Measurements from ENCODE around the gene RDM1.
A peak's percentile ranks its signal among the peaks of the same experiment; 100 is the strongest.

Gene RDM1

DNA sequence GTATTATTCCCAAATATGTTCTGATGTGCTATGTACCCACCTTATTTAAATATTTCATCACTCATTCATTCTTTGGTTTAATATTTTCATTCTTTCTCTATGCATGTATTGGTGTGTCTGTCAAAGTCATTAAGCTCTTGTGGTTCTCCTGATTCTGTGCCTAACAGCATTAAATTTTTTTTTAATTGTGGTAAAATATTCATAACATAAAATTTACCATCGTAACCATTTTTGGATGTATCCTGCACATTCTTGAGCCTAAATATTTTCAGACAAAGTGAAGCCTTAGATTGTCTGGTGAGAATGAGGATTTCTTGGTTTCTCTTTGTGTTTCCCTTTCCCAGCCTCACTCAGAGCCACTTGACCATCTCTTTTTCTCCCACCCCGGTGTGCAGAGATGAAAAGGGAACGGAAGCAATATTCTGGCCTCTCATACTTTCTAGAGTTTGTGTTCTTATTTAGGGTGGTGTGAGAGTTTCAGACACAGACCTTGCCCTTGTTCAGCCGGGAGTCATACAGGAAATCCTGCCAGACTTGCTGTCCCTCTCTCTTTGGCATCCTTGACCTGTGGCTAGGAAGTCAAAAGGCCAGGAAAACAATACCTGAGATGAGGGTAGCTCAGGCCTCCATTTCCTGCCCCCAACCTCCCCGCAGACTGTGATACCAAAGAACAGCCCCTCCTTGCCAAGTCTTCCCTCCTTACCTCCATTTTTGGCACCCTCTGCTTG is 55.3 kb downstream of the RDM1 start:
- Histone ChIP-seq H3K9me2 (ENCODE audit: low read depth, low read length) (no peaks in the 10 kb centered on the region), H3K4me1 (ENCODE audit: insufficient read depth, low read length, severe bottlenecking) (peaks cover 22% of the 10 kb centered on the region), H3F3A (ENCODE audit: insufficient read depth, low read length) (no peaks in the 10 kb centered on the region), H3K79me2 (ENCODE audit: insufficient read depth, low read length) (no peaks in the 10 kb centered on the region), H3K27ac (ENCODE audit: low read depth, low read length, poor library complexity, severe bottlenecking) (no peak overlapping the region), H3K4me3 (ENCODE audit: low read depth, low read length, poor library complexity, severe bottlenecking) (no peak overlapping the region), H3K9me3 (ENCODE audit: low read length) (no peaks in the 10 kb centered on the region), H4K20me1 (ENCODE audit: insufficient read depth, low read length) (no peaks in the 10 kb centered on the region), H3K36me3 (ENCODE audit: insufficient read depth, low read length) (no peaks in the 10 kb centered on the region), H3K4me2 (ENCODE audit: low read length) (peak overlapping the region; percentile 24; the same call in 1 of the 2 replicates), H3K27me3 (ENCODE audit: insufficient read depth, low read length) (no peaks in the 10 kb centered on the region), H2AFZ (ENCODE audit: low read length) (no peak overlapping the region), H3K9ac (ENCODE audit: low read length) (no peak overlapping the region)
- no peak for TF ChIP-seq EZH2 (IDR thresholded peaks at IDR 0.05; ENCODE audit: borderline replicate concordance, low read length)
- TF ChIP-seq, protein P1, sequence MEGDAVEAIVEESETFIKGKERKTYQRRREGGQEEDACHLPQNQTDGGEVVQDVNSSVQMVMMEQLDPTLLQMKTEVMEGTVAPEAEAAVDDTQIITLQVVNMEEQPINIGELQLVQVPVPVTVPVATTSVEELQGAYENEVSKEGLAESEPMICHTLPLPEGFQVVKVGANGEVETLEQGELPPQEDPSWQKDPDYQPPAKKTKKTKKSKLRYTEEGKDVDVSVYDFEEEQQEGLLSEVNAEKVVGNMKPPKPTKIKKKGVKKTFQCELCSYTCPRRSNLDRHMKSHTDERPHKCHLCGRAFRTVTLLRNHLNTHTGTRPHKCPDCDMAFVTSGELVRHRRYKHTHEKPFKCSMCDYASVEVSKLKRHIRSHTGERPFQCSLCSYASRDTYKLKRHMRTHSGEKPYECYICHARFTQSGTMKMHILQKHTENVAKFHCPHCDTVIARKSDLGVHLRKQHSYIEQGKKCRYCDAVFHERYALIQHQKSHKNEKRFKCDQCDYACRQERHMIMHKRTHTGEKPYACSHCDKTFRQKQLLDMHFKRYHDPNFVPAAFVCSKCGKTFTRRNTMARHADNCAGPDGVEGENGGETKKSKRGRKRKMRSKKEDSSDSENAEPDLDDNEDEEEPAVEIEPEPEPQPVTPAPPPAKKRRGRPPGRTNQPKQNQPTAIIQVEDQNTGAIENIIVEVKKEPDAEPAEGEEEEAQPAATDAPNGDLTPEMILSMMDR (IDR thresholded peaks at IDR 0.05; ENCODE audit: low read length), result no peak

DNA sequence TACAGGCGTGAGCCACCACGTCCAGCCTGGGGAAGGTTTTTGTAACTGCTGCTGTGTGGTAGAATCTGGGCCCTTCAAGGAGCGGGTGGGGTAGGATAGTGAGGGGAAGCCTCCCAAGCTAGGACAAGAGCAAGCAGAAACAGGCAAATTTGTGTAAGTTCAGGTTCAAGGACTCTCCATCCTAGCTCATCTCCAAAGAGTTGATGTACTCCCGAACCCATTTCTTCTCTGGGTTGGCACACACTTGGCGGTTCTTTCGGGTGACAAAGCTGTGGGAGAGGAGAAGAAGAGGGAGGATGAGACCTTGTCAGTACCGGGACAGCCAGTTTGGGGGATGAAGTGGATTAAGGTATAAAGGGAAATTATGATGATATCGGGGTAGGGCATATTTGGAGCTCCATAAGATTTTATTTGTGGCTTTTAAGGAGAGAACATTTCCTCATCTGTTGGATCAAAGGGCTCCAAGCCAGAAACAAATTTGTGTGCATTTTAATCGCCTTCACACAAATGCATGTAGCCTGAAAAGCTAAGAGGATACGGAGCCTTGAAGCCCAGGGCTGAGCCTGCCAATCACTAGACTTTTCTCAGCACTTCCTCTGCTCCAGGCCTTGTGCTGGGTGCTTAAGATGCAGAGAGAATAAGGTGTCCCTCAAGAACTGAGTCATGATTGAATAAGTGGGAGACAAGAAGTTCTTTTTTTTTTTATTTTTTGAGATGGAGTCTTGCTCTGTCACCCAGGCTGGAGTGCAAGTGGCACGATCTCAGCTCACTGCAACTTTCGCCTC is 58.2 kb downstream of the RDM1 start:
- H2AFZ ChIP-seq (ENCODE audit: low read length), result no peak overlapping the region
- no peak overlapping the region for H3K4me2 ChIP-seq (ENCODE audit: low read length)
- no peaks in the 10 kb centered on the region for H3K27me3 ChIP-seq (ENCODE audit: insufficient read depth, low read length)
- H3K79me2 ChIP-seq (ENCODE audit: insufficient read depth, low read length), result no peaks in the 10 kb centered on the region
- no peaks in the 10 kb centered on the region for H4K20me1 ChIP-seq (ENCODE audit: insufficient read depth, low read length)
- no peaks in the 10 kb centered on the region for H3F3A ChIP-seq (ENCODE audit: insufficient read depth, low read length)
- no peak overlapping the region for H3K4me3 ChIP-seq (ENCODE audit: low read depth, low read length, poor library complexity, severe bottlenecking)
- H3K9ac ChIP-seq (ENCODE audit: low read length), result no peak overlapping the region
- no peak overlapping the region for H3K27ac ChIP-seq (ENCODE audit: low read depth, low read length, poor library complexity, severe bottlenecking)
- no peaks in the 10 kb centered on the region for H3K9me2 ChIP-seq (ENCODE audit: low read depth, low read length)
- TF ChIP-seq, protein P1 (IDR thresholded peaks at IDR 0.05; ENCODE audit: low read length), result no peak
- H3K36me3 ChIP-seq (ENCODE audit: insufficient read depth, low read length), result no peaks in the 10 kb centered on the region; the same call in 1 of the 2 replicates
- no peaks in the 10 kb centered on the region for H3K9me3 ChIP-seq (ENCODE audit: low read length)
- H3K4me1 ChIP-seq (ENCODE audit: insufficient read depth, low read length, severe bottlenecking), result peaks cover 16% of the 10 kb centered on the region

DNA sequence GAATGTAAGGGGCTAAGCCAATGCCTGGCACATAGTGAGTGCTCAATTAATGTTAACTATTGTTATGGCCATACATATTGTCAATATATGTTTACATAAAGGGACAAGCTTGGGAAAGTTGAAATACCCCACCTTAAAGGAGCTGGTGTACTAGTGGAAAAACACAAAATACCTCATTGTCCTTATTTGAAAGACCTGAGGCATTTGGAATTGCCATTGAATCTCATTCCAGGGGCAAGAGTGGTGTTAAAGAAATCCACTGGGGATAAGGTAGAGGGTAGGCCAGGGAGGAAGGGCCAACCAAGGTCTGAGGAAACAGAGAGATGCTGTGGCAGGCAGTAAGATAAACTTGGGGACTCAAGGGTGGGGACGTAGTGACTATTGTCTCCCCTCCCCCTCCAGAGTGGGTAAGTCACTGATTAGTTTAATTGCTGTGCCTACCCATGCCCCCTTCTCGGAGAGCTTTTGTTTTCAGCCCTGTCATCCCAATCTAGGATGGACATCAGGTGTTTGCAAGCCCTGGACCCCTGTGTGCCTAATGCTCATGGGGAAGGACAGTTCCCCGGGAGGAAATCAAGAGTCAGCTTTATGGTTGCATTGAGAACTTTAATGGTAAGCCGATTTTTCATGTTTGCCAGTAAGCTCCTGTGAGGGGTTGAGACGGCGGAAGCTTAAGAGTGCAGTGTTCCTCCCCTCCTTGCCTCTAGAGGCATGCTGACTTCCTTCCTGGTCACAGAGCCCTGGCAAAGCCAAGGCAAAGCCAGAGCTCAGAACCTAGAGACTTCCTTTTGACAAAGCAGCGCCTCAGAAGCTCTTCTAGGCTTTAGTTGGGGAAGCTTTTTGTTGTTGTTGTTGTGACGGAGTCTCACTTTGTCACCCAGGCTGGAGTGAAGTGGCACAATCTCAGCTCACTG is 59.4 kb downstream of the RDM1 start:
- H3F3A ChIP-seq (ENCODE audit: insufficient read depth, low read length), result no peaks in the 10 kb centered on the region
- H3K4me3 ChIP-seq (ENCODE audit: low read depth, low read length, poor library complexity, severe bottlenecking), result no peak overlapping the region
- no peaks in the 10 kb centered on the region for H3K79me2 ChIP-seq (ENCODE audit: insufficient read depth, low read length)
- H4K20me1 ChIP-seq (ENCODE audit: insufficient read depth, low read length), result no peaks in the 10 kb centered on the region
- H3K4me1 ChIP-seq (ENCODE audit: insufficient read depth, low read length, severe bottlenecking), result peaks cover 16% of the 10 kb centered on the region
- no peak overlapping the region for H3K27ac ChIP-seq (ENCODE audit: low read depth, low read length, poor library complexity, severe bottlenecking)
- TF ChIP-seq EZH2 (IDR thresholded peaks at IDR 0.05; ENCODE audit: borderline replicate concordance, low read length), result no peak
- TF ChIP-seq, protein P1 (IDR thresholded peaks at IDR 0.05; ENCODE audit: low read length), result peak; percentile 8; the same call in 1 of the 2 replicates
- H3K9me3 ChIP-seq (ENCODE audit: low read length), result no peaks in the 10 kb centered on the region
- peak overlapping the region; percentile 14; the same call in 1 of the 2 replicates for H3K4me2 ChIP-seq (ENCODE audit: low read length)
- H3K36me3 ChIP-seq (ENCODE audit: insufficient read depth, low read length), result no peaks in the 10 kb centered on the region; the same call in 1 of the 2 replicates
- H2AFZ ChIP-seq (ENCODE audit: low read length), result no peak overlapping the region
- H3K9ac ChIP-seq (ENCODE audit: low read length), result no peak overlapping the region
- H3K9me2 ChIP-seq (ENCODE audit: low read depth, low read length), result no peaks in the 10 kb centered on the region
- H3K27me3 ChIP-seq (ENCODE audit: insufficient read depth, low read length), result no peaks in the 10 kb centered on the region

Data from OCI-LY1 (cell line).